Esophagus muscularis mucosa (tissue), 3 donors: ENCODE data around the gene ATP6V1F.
A peak's percentile ranks its signal among the peaks of the same experiment; 100 is the strongest.

Source experiments
- POLR2A ChIP-seq: fragments of 450-650 bp; IDR thresholded peaks from one replicate; pipeline ENCODE4 v1.6.1; 2017; ENCODE audit warnings: antibody characterized with exemption, moderate library complexity, mild to moderate bottlenecking, low read depth
- POLR2AphosphoS5 ChIP-seq, 2 donors: sonication (generic); formaldehyde crosslinking; IDR thresholded peaks; one replicate each; pipeline ENCODE4 v1.6.1; 2017; ENCODE audit warnings: antibody characterized with exemption in 2 of 2
- TF ChIP-seq, protein P1 (sequence below), 3 experiments: fragments of 200-600 bp in 2 of 3; fragments of 450-650 bp in 1 of 3; sonication (generic) in 2 of 3; IDR thresholded peaks; one replicate each; pipeline ENCODE4 v1.5.1; 2017 to 2019; ENCODE audit warnings: antibody characterized with exemption in 3 of 3, mild to moderate bottlenecking in 2 of 3, moderate library complexity in 1 of 3

DNA sequence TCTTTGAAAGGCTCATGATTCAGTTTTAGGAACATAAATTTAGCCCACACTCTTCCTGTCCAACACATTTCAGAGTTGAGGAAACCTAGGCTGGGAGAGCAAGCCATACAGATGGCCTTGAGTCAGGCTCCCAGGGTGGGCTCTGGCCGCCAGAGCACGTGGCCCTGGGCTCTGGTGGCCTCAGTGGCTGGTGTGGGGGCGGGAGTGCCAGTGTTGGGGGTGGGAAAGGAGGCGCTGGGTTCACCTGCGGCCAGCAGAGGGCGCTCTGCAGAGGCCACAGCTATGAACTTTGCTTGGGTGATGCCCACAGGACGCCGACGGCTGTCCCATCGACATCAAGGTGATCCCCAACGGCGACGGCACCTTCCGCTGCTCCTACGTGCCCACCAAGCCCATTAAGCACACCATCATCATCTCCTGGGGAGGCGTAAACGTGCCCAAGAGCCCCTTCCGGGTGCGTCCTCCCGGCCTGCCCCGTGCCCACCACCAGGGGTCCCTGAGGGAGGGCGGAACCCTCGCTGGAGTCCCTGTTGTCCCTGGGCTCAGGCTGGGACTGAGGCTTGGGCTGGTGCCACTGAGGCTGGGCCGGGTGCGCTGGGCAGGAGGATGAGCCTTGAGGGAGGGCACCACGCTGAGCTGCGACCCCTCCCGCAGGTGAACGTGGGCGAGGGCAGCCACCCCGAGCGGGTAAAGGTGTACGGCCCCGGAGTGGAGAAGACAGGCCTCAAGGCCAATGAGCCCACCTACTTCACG, 20.6 kb upstream of the ATP6V1F start:
- TF ChIP-seq, protein P1, sequence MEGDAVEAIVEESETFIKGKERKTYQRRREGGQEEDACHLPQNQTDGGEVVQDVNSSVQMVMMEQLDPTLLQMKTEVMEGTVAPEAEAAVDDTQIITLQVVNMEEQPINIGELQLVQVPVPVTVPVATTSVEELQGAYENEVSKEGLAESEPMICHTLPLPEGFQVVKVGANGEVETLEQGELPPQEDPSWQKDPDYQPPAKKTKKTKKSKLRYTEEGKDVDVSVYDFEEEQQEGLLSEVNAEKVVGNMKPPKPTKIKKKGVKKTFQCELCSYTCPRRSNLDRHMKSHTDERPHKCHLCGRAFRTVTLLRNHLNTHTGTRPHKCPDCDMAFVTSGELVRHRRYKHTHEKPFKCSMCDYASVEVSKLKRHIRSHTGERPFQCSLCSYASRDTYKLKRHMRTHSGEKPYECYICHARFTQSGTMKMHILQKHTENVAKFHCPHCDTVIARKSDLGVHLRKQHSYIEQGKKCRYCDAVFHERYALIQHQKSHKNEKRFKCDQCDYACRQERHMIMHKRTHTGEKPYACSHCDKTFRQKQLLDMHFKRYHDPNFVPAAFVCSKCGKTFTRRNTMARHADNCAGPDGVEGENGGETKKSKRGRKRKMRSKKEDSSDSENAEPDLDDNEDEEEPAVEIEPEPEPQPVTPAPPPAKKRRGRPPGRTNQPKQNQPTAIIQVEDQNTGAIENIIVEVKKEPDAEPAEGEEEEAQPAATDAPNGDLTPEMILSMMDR (IDR thresholded peaks at IDR 0.05) = peak; percentile 49 to 97 (median 76)
- TF ChIP-seq POLR2AphosphoS5 (IDR thresholded peaks at IDR 0.05) (peak in 1 of 2 donors; percentile 39), POLR2A (no peak)
